Activated CD4-positive, alpha-beta T cell treated with anti-CD3 and anti-CD28 coated beads, Interleukin-10, Interleukin-2, amounts not matched to agents 100 ng/mL and 50 ng/mL, durations not matched to agents 16 hours and 8 hours (primary cell): ENCODE measurements around the gene VASH1.
"Not testable (repeated sequence)": the region's sequence is repeated elsewhere in the genome, so short reads cannot be mapped to it uniquely, and the experiment has no call there.

Experiments used
- DNase-seq: peaks from one replicate; pipeline ENCODE4 v3.0.0-alpha.2; 2020

Gene VASH1

GRCh38 chr14:76761136-76761959, at the start of gene VASH1:
VASH1 (plus strand) TSS chr14:76761468; CDS start chr14:76762822, 1,354 bp downstream.
- DNase-seq = peak; percentile 77

- no peak for DNase-seq
These were observed 48.1 kb upstream of the VASH1 start for GRCh38 chr14:76713121-76713520.

- no peak for DNase-seq
These were observed 46.8 kb upstream of the VASH1 start for GRCh38 chr14:76714470-76714869.

GRCh38 chr14:76715101-76715500, 46.2 kb upstream of the VASH1 start:
- DNase-seq = no peak

GRCh38 chr14:76715511-76716081, 45.7 kb upstream of the VASH1 start:
- DNase-seq = no peak

- DNase-seq = no peak
These were observed 45.0 kb upstream of the VASH1 start for GRCh38 chr14:76716285-76716684.

- no peak for DNase-seq
These were observed 43.6 kb upstream of the VASH1 start for GRCh38 chr14:76717508-76718290.

GRCh38 chr14:76718306-76719040, 42.8 kb upstream of the VASH1 start:
- no peak for DNase-seq

GRCh38 chr14:76719666-76720065, 41.6 kb upstream of the VASH1 start:
- DNase-seq = no peak

GRCh38 chr14:76720382-76720813, 40.9 kb upstream of the VASH1 start:
- DNase-seq = no peak

GRCh38 chr14:76721506-76721905, 39.8 kb upstream of the VASH1 start:
- DNase-seq = not testable (repeated sequence)

- no peak for DNase-seq
These were observed 36.4 kb upstream of the VASH1 start for GRCh38 chr14:76724651-76725550.

- DNase-seq = no peak
These were observed 34.7 kb upstream of the VASH1 start for GRCh38 chr14:76726551-76726970.

- no peak for DNase-seq
These were observed 33.9 kb upstream of the VASH1 start for GRCh38 chr14:76727384-76727783.

GRCh38 chr14:76727901-76728300, 33.4 kb upstream of the VASH1 start:
- DNase-seq = no peak

GRCh38 chr14:76729258-76729657, 32.0 kb upstream of the VASH1 start:
- no peak for DNase-seq

- no peak for DNase-seq
These were observed 31.2 kb upstream of the VASH1 start for GRCh38 chr14:76729953-76730505.

- DNase-seq = not testable (repeated sequence)
These were observed 26.8 kb upstream of the VASH1 start for GRCh38 chr14:76734501-76734900.

- no peak for DNase-seq
These were observed 24.8 kb upstream of the VASH1 start for GRCh38 chr14:76736514-76736913.

- no peak for DNase-seq
These were observed 20.2 kb upstream of the VASH1 start for GRCh38 chr14:76741074-76741473.

GRCh38 chr14:76742185-76742584, 19.1 kb upstream of the VASH1 start:
- DNase-seq = no peak
